HEK293 (cell line): ENCODE measurements around the gene HEXIM1.

Source experiments
- ELK4 ChIP-seq: IDR thresholded peaks from 2 replicates; pipeline ENCODE4 v1.6.1; 2011; ENCODE audit warnings: mild to moderate bottlenecking, low read depth, low read length, borderline replicate concordance
- GLI2 ChIP-seq: fragments of 450-650 bp; formaldehyde crosslinking; IDR thresholded peaks from 2 replicates; pipeline ENCODE4; 2017; ENCODE audit warnings: missing biosample characterization, missing genetic modification characterization, low read depth, borderline replicate concordance
- HOXA7 ChIP-seq: sonication (generic); formaldehyde crosslinking; IDR thresholded peaks from 2 replicates; pipeline ENCODE4 v1.8.1; 2022; ENCODE audit warnings: missing genetic modification reagents, borderline replicate concordance
- PRDM10 ChIP-seq: fragments of 450-650 bp; formaldehyde crosslinking; IDR thresholded peaks from 2 replicates; pipeline ENCODE4 v1.5.1; 2016; ENCODE audit warnings: missing biosample characterization, missing genetic modification characterization
- ZBTB8A ChIP-seq: fragments of 450-650 bp; formaldehyde crosslinking; IDR thresholded peaks from 2 replicates; pipeline ENCODE4 v1.5.1; 2016; ENCODE audit warnings: missing biosample characterization, missing genetic modification characterization
- ZFHX2 ChIP-seq: fragments of 450-650 bp; formaldehyde crosslinking; conservative IDR thresholded peaks from 2 replicates; pipeline ENCODE4 v1.5.1; 2016; ENCODE audit warnings: missing biosample characterization, missing genetic modification characterization
- ZFP3 ChIP-seq: fragments of 450-650 bp; formaldehyde crosslinking; IDR thresholded peaks from 2 replicates; pipeline ENCODE4 v1.5.1; 2016; ENCODE audit warnings: low read depth, missing biosample characterization, missing genetic modification characterization
- ZNF146 ChIP-seq: fragments of 450-650 bp; formaldehyde crosslinking; IDR thresholded peaks from 2 replicates; pipeline ENCODE4 v1.5.1; 2016; ENCODE audit warnings: missing biosample characterization, missing genetic modification characterization
- ZNF148 ChIP-seq: fragments of 450-650 bp; formaldehyde crosslinking; IDR thresholded peaks from 2 replicates; pipeline ENCODE4 v1.5.0; 2017; ENCODE audit warnings: missing biosample characterization, missing genetic modification characterization, borderline replicate concordance
- ZNF175 ChIP-seq: fragments of 450-650 bp; formaldehyde crosslinking; IDR thresholded peaks from 2 replicates; pipeline ENCODE4 v1.5.1; 2016; ENCODE audit warnings: missing biosample characterization, missing genetic modification characterization
- ZNF23 ChIP-seq: fragments of 450-650 bp; formaldehyde crosslinking; IDR thresholded peaks from 2 replicates; pipeline ENCODE4 v1.5.1; 2016; ENCODE audit warnings: missing biosample characterization, missing genetic modification characterization, borderline replicate concordance
- ZNF239 ChIP-seq: fragments of 450-650 bp; formaldehyde crosslinking; IDR thresholded peaks from 2 replicates; pipeline ENCODE4 v1.5.1; 2016; ENCODE audit warnings: missing biosample characterization, missing genetic modification characterization
- ZNF26 ChIP-seq: fragments of 450-650 bp; formaldehyde crosslinking; IDR thresholded peaks from 2 replicates; pipeline ENCODE4 v1.5.1; 2016; ENCODE audit warnings: missing biosample characterization, missing genetic modification characterization
- ZNF280C ChIP-seq: fragments of 450-650 bp; formaldehyde crosslinking; IDR thresholded peaks from 2 replicates; pipeline ENCODE4 v1.5.1; 2016; ENCODE audit warnings: missing biosample characterization, missing genetic modification characterization
- ZNF394 ChIP-seq: fragments of 450-650 bp; formaldehyde crosslinking; IDR thresholded peaks from 2 replicates; pipeline ENCODE4 v1.5.1; 2016; ENCODE audit warnings: missing biosample characterization, missing genetic modification characterization, mild to moderate bottlenecking, moderate library complexity, borderline replicate concordance
- ZNF404 ChIP-seq: fragments of 450-650 bp; formaldehyde crosslinking; IDR thresholded peaks from 2 replicates; pipeline ENCODE4 v1.5.1; 2017; ENCODE audit warnings: missing biosample characterization, missing genetic modification characterization
- ZNF449 ChIP-seq: fragments of 450-650 bp; formaldehyde crosslinking; IDR thresholded peaks from 2 replicates; pipeline ENCODE4 v1.5.1; 2017; ENCODE audit warnings: missing biosample characterization, mild to moderate bottlenecking, missing genetic modification characterization, moderate library complexity
- ZNF530 ChIP-seq: fragments of 450-650 bp; formaldehyde crosslinking; IDR thresholded peaks from 2 replicates; pipeline ENCODE4 v1.5.1; 2016; ENCODE audit warnings: low read depth, missing biosample characterization, missing genetic modification characterization
- ZNF548 ChIP-seq: fragments of 450-650 bp; formaldehyde crosslinking; IDR thresholded peaks from 2 replicates; pipeline ENCODE4 v1.5.1; 2016; ENCODE audit warnings: missing biosample characterization, missing genetic modification characterization
- ZNF555 ChIP-seq: fragments of 450-650 bp; formaldehyde crosslinking; conservative IDR thresholded peaks from 2 replicates; pipeline ENCODE4 v1.5.1; 2017; ENCODE audit warnings: missing biosample characterization, mild to moderate bottlenecking, missing genetic modification characterization, inconsistent platforms
- ZNF560 ChIP-seq: fragments of 450-650 bp; formaldehyde crosslinking; IDR thresholded peaks from 2 replicates; pipeline ENCODE4 v1.5.1; 2017; ENCODE audit warnings: missing biosample characterization, missing genetic modification characterization, borderline replicate concordance
- ZNF692 ChIP-seq: fragments of 450-650 bp; formaldehyde crosslinking; IDR thresholded peaks from 2 replicates; pipeline ENCODE4 v1.5.1; 2016; ENCODE audit warnings: missing biosample characterization, missing genetic modification characterization
- ZNF791 ChIP-seq: fragments of 450-650 bp; formaldehyde crosslinking; IDR thresholded peaks from 2 replicates; pipeline ENCODE4 v1.5.1; 2016; ENCODE audit warnings: missing biosample characterization, missing genetic modification characterization
- ZNF843 ChIP-seq: fragments of 450-650 bp; formaldehyde crosslinking; IDR thresholded peaks from 2 replicates; pipeline ENCODE4 v1.5.1; 2016; ENCODE audit warnings: missing biosample characterization, missing genetic modification characterization

The HEXIM1 gene

GRCh38 chr17:45161288-45162024, 13.2 kb downstream of the HEXIM1 start, which contains the start of gene HEXIM2 (continued):
- TF ChIP-seq ZNF449 (tag by site-specific recombination): peak; percentile 44
- no peak for TF ChIP-seq GLI2 (tag by site-specific recombination)
- no peak for TF ChIP-seq ZNF26 (tag by site-specific recombination)
- no peak for TF ChIP-seq ZNF530 (tag by site-specific recombination)
- TF ChIP-seq ZNF23 (tag by site-specific recombination): no peak
- peak; percentile 72; the same call in 1 of the 2 replicates for TF ChIP-seq ZNF148 (tag by site-specific recombination)
- peak; percentile 61 for TF ChIP-seq ZBTB8A
- TF ChIP-seq ZNF146 (tag by site-specific recombination): peak; percentile 89
- TF ChIP-seq ZFHX2 (tag by site-specific recombination): peak; percentile 55; the same call in 1 of the 2 replicates
- peak; percentile 81 for TF ChIP-seq ZNF394 (tag by site-specific recombination)
- TF ChIP-seq ZNF560 (tag by site-specific recombination): no peak
- peak; percentile 90 for TF ChIP-seq PRDM10 (tag by site-specific recombination)
- TF ChIP-seq ZNF239 (tag by site-specific recombination): peak; percentile 80
- peak; percentile 24; the same call in 1 of the 2 replicates for TF ChIP-seq ZNF548 (tag by site-specific recombination)
- peak; percentile 76 for TF ChIP-seq ZNF692
- no peak for TF ChIP-seq HOXA7 (CRISPR knock-in tag)
- peak; percentile 45; the same call in 1 of the 2 replicates for TF ChIP-seq ZFP3 (tag by site-specific recombination)
- no peak for TF ChIP-seq ZNF175 (tag by site-specific recombination)
- TF ChIP-seq ELK4: no peak
- TF ChIP-seq ZNF555 (tag by site-specific recombination): no peak
- TF ChIP-seq ZNF843 (tag by site-specific recombination): peak; percentile 47; the same call in 1 of the 2 replicates
- no peak for TF ChIP-seq ZNF404
- no peak for TF ChIP-seq ZNF791 (tag by site-specific recombination)
- no peak for TF ChIP-seq ZNF280C (tag by site-specific recombination)
